H9 (cell line): ENCODE results near the gene KLK2. TPM values are rescaled to one million over a fixed set of nuclear protein-coding genes. Genes with fewer than 3 reads are reported as not detected.
A peak's percentile ranks its signal among the peaks of the same experiment; 100 is the strongest.

Experiments used
- DNase-seq: peaks from one replicate; pipeline ENCODE4 v3.0.0-alpha.2; 2017
- H2AFZ ChIP-seq: one replicate; pipeline ENCODE4 v1.6.1; 2013; ENCODE audit warnings: mild to moderate bottlenecking, low read length, control low read depth, moderate library complexity
- H2AK5ac ChIP-seq: 2 replicates; pipeline ENCODE4 v1.6.1; 2013; ENCODE audit warnings: low read length, control low read depth, mixed read lengths; ENCODE audit not compliant: insufficient read length
- H2BK120ac ChIP-seq: one replicate; pipeline ENCODE4 v1.6.1; 2013; ENCODE audit warnings: low read depth, mild to moderate bottlenecking, low read length, control low read depth, inconsistent platforms; ENCODE audit not compliant: poor library complexity, severe bottlenecking
- H2BK12ac ChIP-seq: 2 replicates; pipeline ENCODE4 v1.6.1; 2013; ENCODE audit warnings: low read length, control low read depth, mixed read lengths, low read depth; ENCODE audit not compliant: insufficient read length
- H2BK15ac ChIP-seq: 2 replicates; pipeline ENCODE4 v1.6.1; 2013; ENCODE audit warnings: low read depth, low read length, control low read depth
- H2BK20ac ChIP-seq: one replicate; pipeline ENCODE4 v1.6.1; 2013; ENCODE audit warnings: low read depth, mild to moderate bottlenecking, low read length, control low read depth, inconsistent platforms; ENCODE audit not compliant: poor library complexity, severe bottlenecking
- H2BK5ac ChIP-seq: 2 replicates; pipeline ENCODE4 v1.6.1; 2013; ENCODE audit warnings: low read length, control low read depth, mixed read lengths; ENCODE audit not compliant: insufficient read length
- H3K14ac ChIP-seq: 2 replicates; pipeline ENCODE4 v1.6.1; 2013; ENCODE audit warnings: low read length, control low read depth; ENCODE audit not compliant: insufficient read depth
- H3K18ac ChIP-seq: 2 replicates; pipeline ENCODE4 v1.6.1; 2013; ENCODE audit warnings: low read depth, mild to moderate bottlenecking, mixed read lengths, low read length, control low read depth; ENCODE audit not compliant: insufficient read length
- H3K23ac ChIP-seq: 2 replicates; pipeline ENCODE4 v1.6.1; 2013; ENCODE audit warnings: low read length, control low read depth, mixed read lengths, low read depth; ENCODE audit not compliant: insufficient read length
- H3K23me2 ChIP-seq: 2 replicates; pipeline ENCODE4 v1.6.1; 2013; ENCODE audit warnings: low read depth, mild to moderate bottlenecking, mixed read lengths, low read length, control low read depth; ENCODE audit not compliant: insufficient read length, poor library complexity, severe bottlenecking
- H3K27ac ChIP-seq: 2 replicates; pipeline ENCODE4 v1.5.1; 2013; ENCODE audit warnings: low read length, control low read depth, mixed read lengths, low read depth; ENCODE audit not compliant: insufficient read length
- H3K27me3 ChIP-seq: 2 replicates; pipeline ENCODE4 v1.6.1; 2013; ENCODE audit warnings: low read length, control low read depth, inconsistent platforms; ENCODE audit not compliant: insufficient read depth
- H3K4ac ChIP-seq: 2 replicates; pipeline ENCODE4 v1.6.1; 2013; ENCODE audit warnings: low read depth, mild to moderate bottlenecking, control low read depth, inconsistent platforms, low read length, moderate library complexity
- H3K4me1 ChIP-seq: 2 replicates; pipeline ENCODE4 v1.6.1; 2013; ENCODE audit warnings: low read length, control low read depth, inconsistent platforms; ENCODE audit not compliant: insufficient read depth
- H3K4me2 ChIP-seq: 2 replicates; pipeline ENCODE4 v1.6.1; 2013; ENCODE audit warnings: low read length, control low read depth, mixed read lengths; ENCODE audit not compliant: insufficient read length, insufficient read depth
- H3K56ac ChIP-seq: 2 replicates; pipeline ENCODE4 v1.6.1; 2013; ENCODE audit warnings: low read depth, mild to moderate bottlenecking, mixed read lengths, low read length, control low read depth; ENCODE audit not compliant: insufficient read length
- H3K79me1 ChIP-seq: 2 replicates; pipeline ENCODE4 v1.6.1; 2013; ENCODE audit warnings: low read depth, mild to moderate bottlenecking, moderate library complexity, low read length, control low read depth, inconsistent platforms; ENCODE audit not compliant: insufficient read depth, poor library complexity, severe bottlenecking
- H3K79me2 ChIP-seq: 2 replicates; pipeline ENCODE4 v1.6.1; 2013; ENCODE audit warnings: low read length, control low read depth, inconsistent platforms; ENCODE audit not compliant: insufficient read depth
- H3K9ac ChIP-seq: 2 replicates; pipeline ENCODE4 v1.6.1; 2013; ENCODE audit warnings: low read length, control low read depth, mixed read lengths; ENCODE audit not compliant: insufficient read length; ENCODE audit errors: extremely low read depth
- H3K9me3 ChIP-seq: one replicate; pipeline ENCODE4 v1.6.1; 2013; ENCODE audit warnings: low read depth, low read length, inconsistent platforms; ENCODE audit not compliant: control insufficient read depth
- H3T11ph ChIP-seq: one replicate; pipeline ENCODE4 v1.6.1; 2013; ENCODE audit warnings: mild to moderate bottlenecking, low read length, control low read depth, inconsistent platforms
- H4K20me1 ChIP-seq: one replicate; pipeline ENCODE4 v1.6.1; 2013; ENCODE audit not compliant: control insufficient read depth, insufficient read length, insufficient read depth
- H4K5ac ChIP-seq: 2 replicates; pipeline ENCODE4 v1.6.1; 2013; ENCODE audit warnings: low read depth, mild to moderate bottlenecking, mixed read lengths, low read length, control low read depth; ENCODE audit not compliant: insufficient read length
- H4K8ac ChIP-seq: replicated peaks from 2 replicates; pipeline ENCODE4 v1.6.1; 2013; ENCODE audit warnings: low read length, control low read depth, mixed read lengths, low read depth; ENCODE audit not compliant: insufficient read length
- H4K91ac ChIP-seq: 2 replicates; pipeline ENCODE4 v1.6.1; 2013; ENCODE audit warnings: low read depth, mild to moderate bottlenecking, moderate library complexity, mixed read lengths, low read length, control low read depth; ENCODE audit not compliant: insufficient read length
- H3K27ac Mint-ChIP-seq, 3 experiments: 2 replicates in 2 of 3; 3 replicates in 1 of 3; pipeline ENCODE4 v1.8.0; 2020 to 2021; ENCODE audit warnings: mixed read lengths in 3 of 3, mild to moderate bottlenecking in 1 of 3, moderate library complexity in 1 of 3
- H3K27me3 Mint-ChIP-seq: 2 replicates; pipeline ENCODE4 v1.8.0; 2021; ENCODE audit warnings: low read depth, mild to moderate bottlenecking, moderate library complexity, mixed read lengths
- H3K36me3 Mint-ChIP-seq, 3 experiments: 2 replicates in 2 of 3; 3 replicates in 1 of 3; pipeline ENCODE4 v1.8.0; 2020 to 2021; ENCODE audit warnings: low read depth in 3 of 3, mixed read lengths in 3 of 3; ENCODE audit not compliant: insufficient read depth in 1 of 3
- H3K4me1 Mint-ChIP-seq, 2 experiments: 2 replicates each; pipeline ENCODE4 v1.8.0; 2020; ENCODE audit warnings: mixed read lengths in 2 of 2
- H3K4me3 Mint-ChIP-seq, 2 experiments: 2 replicates in 1 of 2; 3 replicates in 1 of 2; pipeline ENCODE4 v1.8.0; 2020 to 2021; ENCODE audit warnings: mild to moderate bottlenecking in 2 of 2, mixed read lengths in 2 of 2, moderate library complexity in 1 of 2
- H3K9me3 Mint-ChIP-seq, 2 experiments: 2 replicates in 1 of 2; 3 replicates in 1 of 2; pipeline ENCODE4 v1.8.0; 2020; ENCODE audit warnings: mild to moderate bottlenecking in 2 of 2, mixed read lengths in 2 of 2, moderate library complexity in 1 of 2
- CTCF ChIP-seq: fragments of 200-600 bp; sonication (generic); conservative IDR thresholded peaks from 3 replicates; pipeline ENCODE4 v1.8.0; 2021; ENCODE audit warnings: antibody characterized with exemption, mild to moderate bottlenecking
- WGBS: extraction: QIAGEN DNeasy Blood & Tissue Kit; methylation state at CpG from one replicate; pipeline ENCODE4 v1.1.7; 2013; ENCODE audit warnings: missing lambda C conversion rate, low lambda C conversion rate, mixed read lengths; ENCODE audit not compliant: insufficient read length; ENCODE audit errors: extremely low coverage; 5-methylcytosine and 5-hydroxymethylcytosine counted together
- total RNA-seq: library from RNA; stranded (reverse); gene quantifications from 2 replicates; pipeline ENCODE4 v1.2.1, GENCODE V29; 2021

KLK2 gene
- total RNA-seq, 1 experiment from 2014 or later, result not detected

- WGBS, result no CpG with 5 or more reads among the region's 21 CpGs
- H4K20me1 ChIP-seq, result no peaks in the 10 kb centered on the region
- no peak overlapping the region for H3T11ph ChIP-seq
- no peak overlapping the region for H3K27ac ChIP-seq
- no peak overlapping the region for H3K18ac ChIP-seq
- no peak overlapping the region for H2BK20ac ChIP-seq
- H3K79me2 ChIP-seq, result no peaks in the 10 kb centered on the region
- no peak overlapping the region for H2BK120ac ChIP-seq
- H4K91ac ChIP-seq, result no peak overlapping the region
- H2BK5ac ChIP-seq, result no peak overlapping the region
- no peak overlapping the region for H2BK12ac ChIP-seq
- no peaks in the 10 kb centered on the region for H3K9me3 ChIP-seq
- H4K5ac ChIP-seq, result no peak overlapping the region
- H3K36me3 Mint-ChIP-seq, result no peaks in the 10 kb centered on the region
- H3K4me3 Mint-ChIP-seq, result peak overlapping the region in 1 of 2 experiments; percentile 65; a peak in 2 of 5 replicates
- no peaks in the 10 kb centered on the region for H3K27me3 ChIP-seq
- peaks cover 13 to 14% of the 10 kb centered on the region in 2 experiments for H3K4me1 Mint-ChIP-seq
- no peak overlapping the region for H2AFZ ChIP-seq
- no peak overlapping the region for H4K8ac ChIP-seq
- DNase-seq, result peak; percentile 91
- H3K56ac ChIP-seq, result no peak overlapping the region
- no peaks in the 10 kb centered on the region for H3K4me1 ChIP-seq
- H3K23ac ChIP-seq, result no peak overlapping the region
- no peaks in the 10 kb centered on the region for H3K9me3 Mint-ChIP-seq
- H3K27me3 Mint-ChIP-seq, result peaks cover 59% of the 10 kb centered on the region
- H3K23me2 ChIP-seq, result no peaks in the 10 kb centered on the region
- H3K4ac ChIP-seq, result no peak overlapping the region
- no peak overlapping the region for H2BK15ac ChIP-seq
- no peak overlapping the region for H3K27ac Mint-ChIP-seq
- H3K14ac ChIP-seq, result no peak overlapping the region
- H3K4me2 ChIP-seq, result peak overlapping the region; percentile 3
- peak; percentile 93 for TF ChIP-seq CTCF
- no peak overlapping the region for H3K9ac ChIP-seq
- no peak overlapping the region for H2AK5ac ChIP-seq
- no peaks in the 10 kb centered on the region for H3K79me1 ChIP-seq
Observed at GRCh38 chr19:50922317-50922853, 49.1 kb downstream of the KLK2 start.
